Activated CD8-positive, alpha-beta memory T cell treated with anti-CD3 and anti-CD28 coated beads, Interleukin-2, amount 50 U/mL, for 24 hours (primary cell): ENCODE results near the gene SLC44A5.
"Not testable (repeated sequence)": the region's sequence is repeated elsewhere in the genome, so short reads cannot be mapped to it uniquely, and the experiment has no call there.

Source experiments
- DNase-seq: peaks from one replicate; pipeline ENCODE4 v3.0.0-alpha.2; 2020; ENCODE audit errors: extremely low read depth

The SLC44A5 gene

DNA sequence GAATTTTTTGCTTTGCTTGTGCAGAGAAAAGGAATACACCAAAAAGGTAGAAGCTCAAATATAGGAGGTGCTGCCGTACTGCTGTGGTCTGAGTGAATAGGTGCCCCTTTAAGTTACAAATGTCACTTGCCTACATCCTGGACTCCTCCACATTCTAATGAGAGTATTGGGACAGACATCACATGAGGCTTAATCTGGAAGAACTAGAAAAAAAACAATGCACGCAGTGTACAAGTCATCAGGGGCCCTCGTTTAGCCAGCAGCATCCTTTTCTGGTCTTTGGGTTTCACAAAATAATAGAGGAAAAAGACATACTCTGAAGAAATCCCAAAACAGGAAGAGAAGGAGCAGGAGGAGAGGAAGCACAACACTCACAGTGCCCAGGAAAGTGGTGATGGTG is 89.3 kb downstream of the SLC44A5 start:
- DNase-seq = no peak

DNA sequence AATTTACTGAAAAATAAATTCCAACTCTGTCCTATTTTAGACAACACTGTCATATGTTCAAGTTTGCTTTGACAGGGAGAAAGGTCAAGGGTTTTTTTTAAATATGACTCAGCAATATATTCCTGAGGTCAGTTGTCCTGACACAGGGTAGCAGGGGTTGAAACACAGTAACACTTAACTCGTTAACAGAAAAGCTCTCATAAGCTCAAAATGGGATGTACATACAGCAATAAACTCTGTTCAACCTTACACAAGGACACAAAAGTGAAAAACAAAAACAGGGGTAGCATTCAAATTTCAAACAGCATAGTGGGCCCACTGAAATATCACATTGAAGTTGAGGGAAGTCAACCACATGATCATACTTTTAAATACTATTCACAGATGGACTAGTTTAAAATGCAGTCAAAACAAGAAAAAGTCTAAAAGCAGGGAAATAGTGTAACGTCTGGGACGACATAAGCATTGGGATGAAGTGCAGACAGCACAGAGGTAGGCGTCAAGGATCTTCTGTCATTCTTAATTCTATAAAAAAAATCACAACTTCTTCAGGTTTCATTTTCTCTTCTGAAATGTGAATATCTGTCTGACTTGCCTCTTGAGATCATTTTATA is 89.9 kb downstream of the SLC44A5 start:
- DNase-seq = no peak

DNA sequence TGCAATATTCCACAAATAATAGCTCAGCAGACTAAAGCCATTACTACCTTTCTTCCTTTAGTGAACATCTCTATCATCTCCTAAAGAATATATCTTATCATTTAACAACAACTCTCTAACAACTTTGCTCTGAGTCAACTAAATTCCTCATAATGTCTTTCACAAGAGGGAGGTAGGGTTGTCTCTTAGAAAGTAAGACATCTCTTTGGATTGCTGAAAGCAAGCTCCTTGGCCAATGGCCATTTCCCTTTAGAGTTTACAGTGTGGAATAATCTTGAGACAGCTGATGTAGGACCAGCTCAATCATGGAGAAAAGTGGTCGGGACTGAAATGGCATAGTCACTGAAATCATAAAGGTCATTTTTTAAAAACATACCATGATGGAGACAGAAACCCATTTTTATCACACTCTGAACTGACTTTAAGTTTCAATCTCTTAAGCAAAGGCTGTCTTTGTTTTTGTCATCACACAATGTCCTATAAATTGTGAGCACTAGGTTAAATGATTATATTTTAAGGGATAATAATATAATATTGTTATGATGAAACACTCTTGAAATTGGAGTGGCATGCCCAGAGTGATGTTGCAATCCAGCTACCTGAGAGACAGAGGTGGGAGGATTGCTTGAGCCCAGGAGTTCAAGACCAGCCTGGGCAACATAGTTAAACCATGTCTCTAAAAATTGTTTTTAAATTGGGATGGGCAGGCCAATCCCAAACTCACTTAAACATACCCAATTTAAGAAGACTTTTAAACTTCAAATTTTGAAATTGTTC is 91.1 kb downstream of the SLC44A5 start:
- DNase-seq = no peak

DNA sequence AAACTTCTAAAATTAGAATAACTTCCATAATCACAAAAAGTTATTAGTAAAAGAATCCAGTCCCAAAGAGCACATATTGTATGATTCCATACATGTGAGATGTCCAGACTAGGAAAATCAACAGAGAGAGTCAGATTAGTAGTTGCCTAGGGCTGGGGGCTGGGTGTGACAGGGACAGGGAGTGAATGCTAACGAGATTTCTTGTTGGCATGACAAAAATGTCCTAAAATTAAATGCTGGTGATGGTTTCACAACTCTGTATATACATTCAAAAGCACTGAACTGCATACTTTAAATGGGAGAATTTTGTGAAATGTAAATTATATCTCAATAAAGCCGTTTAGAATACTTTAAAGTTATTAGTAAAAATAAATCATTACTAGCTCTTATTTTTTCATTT is 92.2 kb downstream of the SLC44A5 start:
- no peak for DNase-seq

DNA sequence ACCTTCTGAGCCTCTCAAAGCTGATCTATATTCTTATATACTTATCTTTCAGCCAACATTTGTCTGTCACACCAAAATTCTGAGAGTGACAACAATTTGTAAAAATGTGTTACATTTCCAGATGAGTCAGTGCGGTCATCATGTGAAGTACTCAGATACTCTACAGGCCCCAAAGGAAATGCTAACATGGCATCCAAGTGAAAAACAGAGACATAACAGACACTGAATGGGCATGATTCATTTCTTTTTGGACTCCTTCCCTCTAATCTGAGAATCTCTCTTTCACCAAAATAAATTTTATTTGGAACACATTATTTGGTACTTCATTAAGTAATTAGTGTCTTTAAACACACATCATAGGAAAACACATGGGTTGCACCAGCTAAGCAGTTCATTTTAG is 96.6 kb downstream of the SLC44A5 start:
- no peak for DNase-seq

DNA sequence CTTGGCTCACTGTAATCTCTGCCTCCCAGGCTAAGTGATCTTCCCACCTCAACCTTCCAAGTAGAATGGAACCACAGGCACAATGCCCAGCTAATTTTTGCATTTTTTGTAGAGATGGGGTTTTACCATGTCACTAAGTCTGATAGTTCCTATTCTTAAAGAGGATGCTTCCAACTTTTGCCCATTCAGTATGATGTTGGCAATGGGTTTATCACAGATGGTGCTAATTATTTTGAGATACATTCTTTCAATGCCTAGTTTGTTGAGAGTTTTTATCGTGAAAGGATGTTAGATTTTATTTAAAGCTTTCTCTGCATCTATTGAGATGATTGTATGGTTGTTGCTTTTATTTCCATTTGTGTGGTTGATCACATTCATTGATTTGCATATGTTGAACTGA is 103.9 kb downstream of the SLC44A5 start:
- DNase-seq = no peak

DNA sequence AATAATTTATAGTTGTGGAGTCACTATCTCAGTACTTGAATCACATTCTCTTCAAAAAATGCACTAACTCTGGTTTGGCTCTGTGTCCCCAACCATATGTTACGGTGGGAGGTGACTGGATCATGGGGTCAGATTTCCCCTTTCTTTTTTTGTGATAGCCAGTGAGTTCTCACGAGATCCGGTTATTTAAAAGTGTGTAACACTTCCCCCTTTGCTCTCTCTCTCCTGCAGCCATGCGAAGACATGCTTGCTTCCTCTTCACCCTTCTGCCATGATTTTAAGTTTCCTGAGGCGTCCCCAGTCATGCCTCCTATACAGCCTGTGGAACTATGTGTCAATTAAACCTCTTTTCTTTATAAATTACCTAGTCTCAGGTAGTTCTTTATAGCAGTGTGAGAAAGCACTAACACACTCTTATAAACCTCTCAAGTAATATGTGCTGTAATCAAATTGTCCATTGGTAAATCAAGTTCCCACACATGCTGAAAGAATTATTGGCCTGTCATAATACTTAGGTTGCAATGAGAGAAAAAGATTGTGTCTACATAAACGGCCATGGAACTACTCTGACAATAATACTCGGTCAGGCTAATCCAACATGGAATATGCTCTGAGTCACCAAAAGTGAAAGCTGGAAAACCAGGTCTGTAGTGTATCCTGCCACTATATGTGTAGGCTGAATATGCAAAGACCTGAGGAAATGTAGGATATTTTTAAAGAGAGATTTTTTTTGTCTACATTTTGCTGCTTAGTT is 107.5 kb downstream of the SLC44A5 start:
- no peak for DNase-seq

DNA sequence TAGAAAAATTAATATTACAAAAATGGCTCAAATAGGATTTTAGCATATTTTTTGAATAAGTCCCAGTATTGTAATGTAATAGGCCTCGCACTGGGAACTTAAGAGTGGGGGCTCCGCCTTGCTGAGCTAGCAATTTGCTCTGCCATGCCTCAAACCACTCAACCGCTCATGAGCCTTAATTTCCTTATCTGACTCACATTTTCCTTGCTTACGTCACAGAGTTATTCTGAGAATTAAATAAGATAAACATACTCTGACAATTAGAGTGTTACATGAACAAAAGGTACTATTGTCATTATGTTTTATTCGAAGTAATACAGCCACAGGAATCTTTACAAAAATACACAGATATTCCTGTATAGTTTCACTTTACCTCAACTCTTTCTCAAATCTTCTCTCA is 108.1 kb downstream of the SLC44A5 start:
- no peak for DNase-seq

DNA sequence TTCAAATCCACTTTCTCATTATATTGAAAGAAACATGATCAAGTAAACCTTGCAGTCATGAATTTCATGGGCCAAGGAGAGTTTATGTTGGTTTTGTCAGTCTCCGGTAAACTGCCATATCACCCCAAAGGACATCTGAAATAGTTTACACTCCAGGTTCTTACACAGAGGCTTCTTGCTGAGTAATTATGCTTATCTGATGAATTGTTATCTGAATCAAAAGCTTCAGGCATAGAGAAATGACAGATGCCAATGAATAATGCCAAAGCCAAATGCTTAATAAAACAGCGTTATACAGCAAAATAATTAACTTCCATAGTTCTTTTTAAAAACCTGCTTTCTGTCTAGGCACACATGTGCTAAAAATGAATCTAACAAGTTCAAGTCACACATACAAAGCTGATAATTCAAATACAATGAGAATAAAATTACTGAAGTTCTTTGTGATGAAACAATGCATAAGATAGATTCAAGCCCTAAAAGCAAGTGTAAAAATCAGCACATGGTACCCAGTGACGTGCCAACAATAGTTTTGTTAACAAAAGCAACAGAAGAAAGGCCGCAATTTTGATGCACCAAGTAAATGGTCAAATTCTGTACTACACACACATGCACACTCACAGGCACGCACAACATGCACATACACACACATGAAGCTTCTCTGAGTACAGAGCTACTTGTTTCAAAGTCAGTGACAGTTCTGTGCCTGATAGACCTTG is 109.2 kb downstream of the SLC44A5 start:
- no peak for DNase-seq

DNA sequence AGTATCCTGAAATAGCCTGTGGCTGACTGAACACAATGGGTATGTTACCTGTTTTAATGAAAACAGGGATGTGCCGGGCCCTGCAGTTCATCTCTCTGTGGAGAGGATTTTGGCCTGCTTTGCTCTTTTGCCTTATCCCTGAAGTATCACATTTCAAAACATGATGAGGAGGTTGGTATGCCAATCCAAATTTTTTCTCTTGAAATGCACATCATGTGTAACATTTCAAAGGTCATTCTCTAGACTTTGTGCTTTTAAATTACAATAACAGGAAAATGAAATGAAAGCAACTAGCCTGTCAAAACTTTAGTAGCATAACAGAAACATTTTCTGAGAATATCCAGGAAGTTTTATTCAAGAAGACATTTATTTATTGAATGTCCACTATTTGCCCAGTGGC is 118.9 kb downstream of the SLC44A5 start:
- no peak for DNase-seq

DNA sequence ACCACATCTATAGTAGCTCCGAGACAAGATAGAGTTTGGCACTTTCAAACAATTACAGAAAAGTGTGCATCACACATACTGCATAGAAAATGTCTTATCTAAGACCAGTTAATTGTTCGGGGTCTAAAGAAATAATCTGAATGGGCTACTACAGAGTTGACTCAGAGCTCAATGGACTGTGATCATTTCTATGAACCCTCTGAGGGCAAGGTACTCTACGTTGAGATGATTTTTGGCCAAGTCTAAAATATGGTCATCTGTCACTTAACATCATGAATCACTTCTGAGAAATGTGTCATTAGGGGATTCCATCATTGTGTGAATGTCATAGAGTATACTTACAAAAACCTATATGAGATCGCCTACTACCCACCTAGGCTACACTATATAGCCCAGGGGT is 123.5 kb downstream of the SLC44A5 start:
- no peak for DNase-seq

DNA sequence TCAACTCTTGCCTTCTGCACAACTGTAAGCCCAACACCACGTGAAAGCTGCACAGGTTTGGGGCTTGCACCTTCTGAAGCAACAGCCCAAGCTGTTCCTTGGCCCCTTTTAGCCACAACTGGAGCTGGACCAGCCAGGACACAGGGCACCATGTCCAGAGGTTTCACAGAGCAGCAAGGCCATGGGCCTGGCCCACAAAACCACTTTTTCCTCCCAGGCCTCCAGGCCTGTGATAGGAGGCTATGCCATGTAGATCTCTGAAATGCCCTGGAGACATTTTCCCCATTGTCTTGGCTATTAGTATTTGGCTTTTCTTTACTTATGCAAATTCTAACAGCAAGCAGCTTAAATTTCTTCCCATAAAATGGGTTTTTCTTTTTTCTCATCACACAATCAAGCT is 126.1 kb downstream of the SLC44A5 start:
- DNase-seq = no peak

DNA sequence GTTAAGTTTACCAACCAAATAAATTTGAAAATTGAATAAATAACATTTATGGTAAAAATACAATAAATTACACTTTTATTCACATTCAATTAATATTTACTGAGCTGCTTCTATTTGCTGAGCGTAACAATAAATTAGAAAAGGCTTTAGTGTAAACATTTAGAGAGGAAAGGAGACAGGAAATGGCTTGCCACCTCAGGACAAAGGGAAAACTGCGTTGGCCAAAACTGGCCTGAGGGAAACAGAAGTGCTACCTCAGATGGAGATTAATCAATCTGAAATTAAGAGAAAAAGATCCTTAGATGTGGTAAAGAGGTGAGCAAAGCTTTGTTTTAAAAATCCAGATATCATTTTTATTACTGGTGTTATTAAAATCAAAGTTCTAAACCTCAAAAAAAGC is 128.0 kb downstream of the SLC44A5 start:
- DNase-seq = no peak

DNA sequence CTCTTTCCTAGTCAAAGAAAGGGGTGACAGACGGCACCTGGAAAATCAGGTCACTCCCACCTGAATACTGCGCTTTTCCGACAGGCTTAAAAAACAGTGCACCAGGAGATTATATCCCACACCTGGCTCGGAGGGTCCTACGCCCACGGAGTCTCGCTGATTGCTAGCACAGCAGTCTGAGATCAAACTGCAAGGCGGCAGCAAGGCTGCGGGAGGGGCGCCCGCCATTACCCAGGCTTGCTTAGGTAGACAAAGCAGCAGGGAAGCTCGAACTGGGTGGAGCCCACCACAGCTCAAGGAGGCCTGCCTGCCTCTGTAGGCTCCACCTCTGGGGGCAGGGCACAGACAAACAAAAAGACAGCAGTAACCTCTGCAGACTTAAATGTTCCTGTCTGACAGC is 134.4 kb downstream of the SLC44A5 start:
- not testable (repeated sequence) for DNase-seq

DNA sequence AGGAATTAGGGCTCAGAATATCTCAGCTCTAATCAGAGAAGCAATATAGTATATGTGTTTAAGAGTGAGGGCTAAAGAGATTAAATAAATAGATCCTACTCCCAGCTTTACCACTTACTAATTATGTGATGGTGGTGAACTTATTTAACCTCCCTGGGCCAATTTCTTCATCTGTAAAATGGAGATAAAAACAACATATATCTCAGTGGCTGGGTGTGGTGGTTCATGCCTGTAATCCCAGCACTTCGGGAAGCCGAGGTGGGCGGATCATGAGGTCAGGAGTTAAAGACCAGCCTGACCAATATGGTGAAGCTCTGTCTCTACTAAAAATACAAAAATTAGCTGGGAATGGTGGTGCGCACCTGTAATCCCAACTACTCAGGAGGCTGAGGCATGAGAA is 135.2 kb downstream of the SLC44A5 start:
- no peak for DNase-seq

DNA sequence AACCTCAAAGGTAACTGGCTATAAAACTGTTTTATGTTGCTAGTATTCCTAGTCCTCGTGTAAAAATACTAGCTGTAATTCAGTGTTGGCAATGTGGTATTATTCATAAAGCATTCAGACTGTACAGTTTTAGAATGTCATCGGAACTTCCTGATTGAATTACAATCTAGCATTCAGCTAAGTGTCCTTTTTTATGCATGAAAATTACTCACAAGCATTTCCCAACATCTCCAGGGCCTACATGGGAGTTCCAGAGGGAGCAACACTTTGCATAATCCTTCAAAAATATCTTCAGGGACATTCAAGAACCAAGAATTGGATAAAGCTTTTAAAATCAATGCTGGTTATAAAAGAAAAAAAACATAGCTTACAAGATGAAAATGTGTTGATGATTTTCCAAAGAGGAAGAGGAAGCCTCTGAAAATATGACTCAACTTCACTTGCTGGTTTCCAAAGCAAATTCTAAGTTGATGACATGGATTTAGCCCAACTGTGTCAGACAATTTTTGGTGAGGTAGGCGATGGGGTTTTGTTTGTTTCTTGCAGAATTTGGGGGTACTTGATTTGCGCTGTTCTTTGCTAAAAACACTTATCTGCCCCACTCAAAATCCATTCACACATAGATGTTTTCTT is 137.8 kb downstream of the SLC44A5 start:
- no peak for DNase-seq

DNA sequence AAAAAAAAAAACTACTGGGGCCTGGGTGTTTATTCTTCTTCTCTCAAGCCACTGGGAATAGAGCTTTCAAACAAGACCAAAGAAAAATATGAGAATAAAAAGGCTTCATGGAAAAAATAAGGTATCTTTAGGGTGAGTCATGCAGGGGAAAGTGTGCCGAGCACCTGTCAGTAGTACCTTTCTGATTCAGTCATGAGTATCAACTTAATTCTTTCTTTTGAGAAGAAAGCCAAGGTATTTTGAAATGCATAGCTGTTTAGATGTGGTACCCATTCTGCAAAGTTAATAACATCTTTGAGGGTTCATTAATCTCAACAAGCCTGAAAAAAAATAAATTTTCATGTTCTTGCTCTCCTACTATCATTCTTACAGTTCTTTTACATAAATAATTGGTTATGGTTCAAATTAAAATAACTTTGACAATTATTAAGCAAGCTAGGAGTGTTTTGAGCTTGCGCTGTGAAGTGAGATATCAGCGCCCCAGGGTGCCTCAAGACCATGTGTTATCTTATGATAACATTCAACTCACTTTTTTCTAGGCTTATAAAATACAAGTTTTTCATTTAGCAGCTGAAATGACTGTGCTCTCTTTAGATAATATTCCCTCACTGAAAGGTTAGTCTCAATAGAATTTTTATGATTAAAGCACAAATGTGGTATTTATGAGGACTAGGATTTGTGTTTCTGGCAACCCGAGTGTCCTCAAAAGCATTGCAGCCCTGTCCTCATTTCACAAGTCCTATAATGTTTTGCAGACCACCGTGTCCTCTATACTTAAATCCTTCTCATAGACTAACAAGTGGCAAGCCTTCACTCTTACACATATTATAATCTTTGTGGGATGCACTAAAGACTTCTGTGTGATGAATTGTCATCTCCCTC is 138.6 kb downstream of the SLC44A5 start:
- no peak for DNase-seq

DNA sequence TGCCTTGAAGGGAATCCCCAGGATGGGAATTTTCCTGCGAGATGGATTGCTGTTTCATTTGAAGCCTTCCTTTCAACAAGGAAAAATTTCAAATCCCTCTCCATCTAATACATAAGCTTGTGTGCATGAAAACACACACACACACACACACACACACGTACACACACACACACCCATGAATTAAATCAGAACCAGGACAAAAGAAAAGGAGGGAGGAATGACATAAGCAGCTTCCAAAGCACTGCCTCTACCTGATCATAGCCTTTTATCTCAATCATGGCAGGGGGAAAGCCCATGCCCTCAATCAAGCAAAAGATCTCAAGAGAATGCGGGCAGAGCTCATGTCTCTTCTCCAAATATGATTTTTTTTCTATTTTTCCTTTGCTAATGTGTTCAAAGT is 139.7 kb downstream of the SLC44A5 start:
- no peak for DNase-seq

DNA sequence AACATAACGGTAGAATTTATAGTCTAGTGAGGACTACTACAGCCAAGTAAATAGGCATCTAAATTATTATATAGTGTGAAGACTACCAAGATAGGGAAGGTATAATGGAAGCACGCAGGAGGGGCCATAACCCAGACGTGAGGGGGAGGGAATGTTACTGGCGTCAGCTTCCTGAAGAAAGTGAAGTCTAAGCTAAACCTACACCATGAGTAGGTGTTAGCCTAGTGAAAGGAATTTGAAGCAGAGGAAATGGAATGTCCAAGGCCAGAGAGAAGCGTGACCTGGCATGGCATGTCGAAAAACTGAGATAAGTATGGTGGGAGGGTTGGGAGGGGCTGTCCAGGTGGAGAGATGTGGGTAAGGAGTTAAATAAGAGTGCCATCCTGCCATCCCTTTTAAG is 140.5 kb downstream of the SLC44A5 start:
- DNase-seq = no peak

DNA sequence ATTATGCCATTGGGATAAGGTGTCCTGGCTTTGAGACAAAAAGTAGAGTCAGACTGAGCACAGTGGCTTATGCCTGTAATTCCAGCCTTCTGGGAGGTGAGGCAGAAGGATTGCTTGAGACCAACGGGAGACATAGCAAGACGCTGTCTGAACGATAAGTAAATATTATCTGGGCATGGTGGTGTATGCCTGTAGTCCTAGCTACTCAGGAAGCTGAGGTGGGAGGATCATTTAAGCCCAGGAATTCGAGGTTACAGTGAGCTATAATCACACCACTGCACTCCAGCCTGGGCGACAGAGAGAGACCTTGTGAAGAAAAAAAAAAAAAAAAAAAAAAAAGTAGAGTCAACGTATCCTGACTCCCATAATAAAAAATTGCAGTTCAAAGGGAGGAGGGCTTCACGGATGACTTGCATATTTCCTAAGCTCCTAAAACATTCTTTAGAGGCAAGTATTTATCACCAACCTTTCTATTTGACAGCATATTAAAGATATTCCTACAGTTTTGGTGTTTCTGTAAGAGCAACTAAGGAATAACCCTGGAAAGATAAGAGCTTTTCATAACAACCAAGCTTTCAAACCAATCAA is 141.2 kb downstream of the SLC44A5 start:
- no peak for DNase-seq
